ENCODE data around the gene ACACA.

The ACACA gene

DNA sequence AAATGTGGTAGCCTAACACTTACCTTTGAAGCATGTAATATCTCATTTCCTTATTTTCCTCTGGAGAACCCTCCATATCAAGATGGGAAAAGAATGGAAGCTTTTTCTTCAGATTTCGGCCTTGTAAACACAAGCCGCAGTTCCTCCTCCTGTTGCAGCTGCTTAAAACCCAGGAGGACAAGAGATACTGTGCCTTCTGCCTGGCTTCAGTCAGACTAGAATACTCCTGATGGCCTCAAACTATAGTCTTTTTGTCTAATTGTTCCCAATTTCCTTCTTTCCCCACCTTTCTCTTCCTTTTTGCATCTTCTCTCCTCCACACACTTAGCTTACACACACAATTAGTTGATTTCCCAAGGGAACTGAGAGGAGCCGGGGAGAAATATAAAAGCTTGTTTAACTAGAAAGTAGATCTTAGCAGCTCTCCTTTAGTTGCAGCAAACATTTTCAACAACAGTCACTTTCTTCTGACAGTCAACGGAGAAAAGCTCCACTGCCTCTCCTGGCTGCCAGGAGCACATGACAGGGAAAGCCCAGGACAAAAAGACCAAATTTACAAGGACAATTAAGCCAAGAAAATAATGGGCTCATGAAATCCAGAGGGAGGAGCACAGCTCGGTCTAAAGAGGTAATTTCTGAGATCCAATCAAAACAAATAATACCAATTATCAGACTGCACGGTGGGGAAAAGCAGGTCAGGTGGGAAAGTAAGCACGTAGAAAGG lies 107.2 kb downstream of the ACACA start:
- DNase-seq (ENCODE audit: low spot score) = no peak
- TF ChIP-seq, protein P1, sequence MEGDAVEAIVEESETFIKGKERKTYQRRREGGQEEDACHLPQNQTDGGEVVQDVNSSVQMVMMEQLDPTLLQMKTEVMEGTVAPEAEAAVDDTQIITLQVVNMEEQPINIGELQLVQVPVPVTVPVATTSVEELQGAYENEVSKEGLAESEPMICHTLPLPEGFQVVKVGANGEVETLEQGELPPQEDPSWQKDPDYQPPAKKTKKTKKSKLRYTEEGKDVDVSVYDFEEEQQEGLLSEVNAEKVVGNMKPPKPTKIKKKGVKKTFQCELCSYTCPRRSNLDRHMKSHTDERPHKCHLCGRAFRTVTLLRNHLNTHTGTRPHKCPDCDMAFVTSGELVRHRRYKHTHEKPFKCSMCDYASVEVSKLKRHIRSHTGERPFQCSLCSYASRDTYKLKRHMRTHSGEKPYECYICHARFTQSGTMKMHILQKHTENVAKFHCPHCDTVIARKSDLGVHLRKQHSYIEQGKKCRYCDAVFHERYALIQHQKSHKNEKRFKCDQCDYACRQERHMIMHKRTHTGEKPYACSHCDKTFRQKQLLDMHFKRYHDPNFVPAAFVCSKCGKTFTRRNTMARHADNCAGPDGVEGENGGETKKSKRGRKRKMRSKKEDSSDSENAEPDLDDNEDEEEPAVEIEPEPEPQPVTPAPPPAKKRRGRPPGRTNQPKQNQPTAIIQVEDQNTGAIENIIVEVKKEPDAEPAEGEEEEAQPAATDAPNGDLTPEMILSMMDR (IDR thresholded peaks at IDR 0.05; ENCODE audit: extremely low read depth, missing control alignments) = no peak

DNA sequence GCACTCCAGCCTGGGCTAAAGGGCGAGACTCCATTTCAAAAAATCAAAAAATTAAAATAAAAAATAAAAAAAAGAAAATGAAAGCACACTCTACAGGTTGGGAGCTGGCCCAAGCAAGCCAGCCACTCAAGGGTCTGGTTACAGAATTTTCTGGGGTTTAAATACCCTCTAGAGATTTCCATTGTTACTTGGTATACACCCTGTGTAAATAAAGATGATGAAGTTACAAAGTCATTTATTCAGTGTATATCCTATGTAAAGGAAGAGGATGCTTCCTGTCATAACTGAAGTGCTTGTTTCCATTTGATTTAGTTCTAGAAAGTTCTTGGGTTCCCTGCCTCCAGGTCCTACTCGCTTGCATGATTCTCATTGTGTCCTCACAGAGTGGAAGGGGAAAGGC lies 110.7 kb downstream of the ACACA start:
- DNase-seq (ENCODE audit: low spot score) = no peak
- TF ChIP-seq, protein P1 (IDR thresholded peaks at IDR 0.05; ENCODE audit: extremely low read depth, missing control alignments) = no peak

DNA sequence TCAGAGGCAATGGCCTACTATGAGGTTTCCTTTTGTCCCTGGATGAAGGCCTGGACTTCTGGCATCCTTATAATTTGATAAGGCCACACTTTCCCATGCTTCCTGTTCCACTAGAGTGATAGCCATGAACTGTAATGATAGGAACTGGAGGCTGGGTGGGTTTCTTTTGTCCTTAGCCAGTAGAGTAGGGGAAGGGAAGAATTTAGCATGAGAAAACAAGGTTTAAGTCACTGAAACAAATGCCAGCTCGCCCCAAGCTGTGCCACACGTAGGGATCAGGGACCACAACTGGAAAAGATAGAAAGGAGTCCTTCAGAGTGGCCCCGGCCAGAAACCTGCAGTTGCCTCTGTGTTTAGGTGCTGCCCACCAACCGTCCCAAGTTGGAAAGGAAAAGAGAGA lies 111.7 kb downstream of the ACACA start:
- no peak for DNase-seq (ENCODE audit: low spot score)
- TF ChIP-seq, protein P1 (IDR thresholded peaks at IDR 0.05; ENCODE audit: extremely low read depth, missing control alignments) = no peak

DNA sequence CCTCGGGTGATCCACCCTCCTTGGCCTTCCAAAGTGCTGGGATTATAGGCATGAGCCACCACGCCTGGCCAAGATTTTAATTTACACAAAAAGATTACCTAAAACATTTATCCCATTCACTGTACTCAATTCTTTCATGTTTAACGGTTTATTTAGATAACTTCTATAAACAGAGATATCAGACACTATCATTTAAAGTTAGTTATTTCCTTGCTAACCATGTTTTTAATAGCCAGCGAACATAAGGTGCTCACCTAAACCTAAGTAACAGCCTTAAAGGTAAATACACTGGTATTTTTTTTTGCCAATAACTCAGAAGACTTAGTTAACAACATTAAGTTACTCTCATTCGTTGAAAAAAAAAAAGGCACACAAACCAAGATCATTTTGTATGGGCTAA lies 112.9 kb downstream of the ACACA start:
- TF ChIP-seq, protein P1 (IDR thresholded peaks at IDR 0.05; ENCODE audit: extremely low read depth, missing control alignments) = no peak
- DNase-seq (ENCODE audit: low spot score) = no peak

DNA sequence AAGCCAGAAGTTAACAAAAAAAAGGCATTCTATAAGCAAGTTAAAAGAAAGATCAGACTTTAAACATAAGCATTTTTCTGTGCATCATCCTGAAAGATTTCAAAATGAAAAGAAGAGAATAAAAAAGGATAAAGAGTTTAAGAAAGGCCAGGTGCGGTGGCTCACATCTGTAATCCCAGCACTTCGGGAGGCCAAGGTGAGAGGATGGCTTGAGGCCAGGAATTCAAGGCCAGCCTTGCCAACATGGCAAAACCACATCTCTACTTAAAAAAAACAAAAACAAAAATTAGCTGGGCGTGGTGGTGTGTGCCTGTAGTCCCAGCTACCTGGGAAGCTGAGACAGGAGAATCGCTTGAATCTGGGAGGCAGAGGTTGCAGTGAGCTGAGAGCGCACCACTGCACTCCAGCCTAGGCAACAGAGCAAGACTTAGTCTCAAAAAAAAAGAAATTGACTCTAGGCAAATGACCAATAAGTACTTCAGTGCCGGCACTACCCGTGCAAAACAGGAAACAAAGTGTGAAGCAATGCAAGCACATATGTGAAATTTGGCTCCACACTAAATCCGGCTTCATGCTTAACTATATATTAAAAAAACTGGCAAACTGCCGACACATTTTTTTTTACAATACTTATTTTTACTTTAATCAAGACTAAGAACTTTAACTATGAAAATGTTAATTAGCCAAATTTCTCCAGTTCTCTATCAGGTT lies 114.1 kb downstream of the ACACA start:
- TF ChIP-seq, protein P1 (IDR thresholded peaks at IDR 0.05; ENCODE audit: extremely low read depth, missing control alignments) = no peak
- DNase-seq (ENCODE audit: low spot score) = no peak

DNA sequence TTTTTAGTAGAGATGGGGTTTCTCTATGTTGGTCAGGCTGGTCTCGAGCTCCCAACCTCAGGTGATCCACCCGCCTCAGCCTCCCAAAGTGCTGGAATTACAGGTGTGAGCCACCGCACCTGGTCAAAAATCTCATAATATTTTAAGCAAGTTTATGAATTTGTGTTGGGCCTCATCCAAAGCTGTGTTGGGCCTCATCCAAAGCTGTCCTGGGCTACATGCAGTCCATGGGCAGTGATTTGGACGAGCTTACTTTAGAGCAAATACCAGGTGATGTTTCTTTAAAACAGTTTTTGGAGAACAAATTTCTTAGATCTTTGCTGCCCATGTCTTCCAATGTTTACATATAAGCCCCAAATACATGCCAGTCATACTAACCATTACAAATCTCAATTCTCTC lies 115.3 kb downstream of the ACACA start:
- TF ChIP-seq, protein P1 (IDR thresholded peaks at IDR 0.05; ENCODE audit: extremely low read depth, missing control alignments) = no peak
- no peak for DNase-seq (ENCODE audit: low spot score)

DNA sequence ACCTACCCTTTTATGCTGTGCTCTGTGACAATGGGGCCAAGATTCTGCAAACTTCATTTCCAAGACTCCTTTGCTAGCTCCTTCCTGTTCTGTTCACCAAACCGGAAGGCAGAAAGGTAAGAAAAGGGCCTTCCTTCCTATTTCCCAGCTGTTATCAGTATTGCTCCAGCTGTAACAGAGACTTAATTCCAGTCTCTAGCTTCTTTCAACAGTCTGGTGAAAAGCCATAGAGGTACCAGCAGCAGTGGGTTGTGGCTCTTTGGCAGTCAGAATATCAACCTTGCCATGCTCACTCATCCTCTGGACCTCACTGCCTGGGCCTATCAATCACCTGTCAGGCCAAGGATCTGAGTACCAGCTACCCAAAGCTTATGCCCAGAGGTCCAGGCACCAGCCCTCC lies 120.2 kb downstream of the ACACA start:
- DNase-seq (ENCODE audit: low spot score) = no peak
- TF ChIP-seq, protein P1 (IDR thresholded peaks at IDR 0.05; ENCODE audit: extremely low read depth, missing control alignments) = no peak

Data from GM20000 (cell line).